ENCODE data around the gene WBP11.
"Not testable (repeated sequence)": the region's sequence is repeated elsewhere in the genome, so short reads cannot be mapped to it uniquely, and the experiment has no call there.

DNA sequence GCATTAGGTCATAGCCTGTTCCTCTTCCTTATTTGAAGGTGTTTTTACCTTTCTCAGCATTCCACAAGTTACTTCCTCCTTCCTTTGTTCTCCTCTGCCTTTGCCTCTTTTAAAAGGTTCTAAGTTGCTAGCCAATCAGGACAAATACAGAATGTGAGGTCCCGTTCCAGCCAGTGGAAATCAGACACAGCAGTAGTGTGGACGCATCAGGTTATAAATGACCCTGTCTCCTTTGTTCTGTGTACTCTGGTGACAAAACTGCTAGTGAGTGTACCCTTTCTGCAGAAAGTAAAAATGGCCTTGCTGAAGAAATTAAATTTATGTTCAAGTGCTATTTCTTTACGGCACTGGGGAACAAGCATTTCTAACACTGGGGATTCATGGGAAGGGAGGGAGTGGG is 37.3 kb downstream of the WBP11 start:
- TF ChIP-seq CTCF (IDR thresholded peaks at IDR 0.05; ENCODE audit: low read length); EZH2 (IDR thresholded peaks at IDR 0.05; ENCODE audit: borderline replicate concordance, low read length): not testable (repeated sequence)

Data from OCI-LY1 (cell line).